ENCODE measurements around the gene LARP4B. TPM values are rescaled to one million over a fixed set of nuclear protein-coding genes. Genes with fewer than 3 reads are reported as not detected.

Gene LARP4B
- polyA plus RNA-seq, 1 donor (not counting 4 experiments of a cell fraction or from before 2014, with no cell fraction given): 39.4 TPM

- DNase-seq (ENCODE audit: low read depth, low spot score) (no peak), FAIRE-seq (no peak)
- dilution Hi-C loops (cut with MboI; ENCODE audit: extremely low pct_ligation_motif_present, low sequenced_read_pairs): no loop called here
- no peaks in the 10 kb centered on the region for H3K27me3 ChIP-seq (ENCODE audit: control insufficient read depth, extremely low read depth, insufficient read depth, low read length)
- H3K4me1 ChIP-seq (ENCODE audit: control insufficient read depth, extremely low read depth, insufficient read depth, low read length): no peaks in the 10 kb centered on the region
- no peaks in the 10 kb centered on the region for H3K9me1 ChIP-seq (ENCODE audit: control insufficient read depth, extremely low read depth, insufficient read depth, low read length)
- no peak overlapping the region for H3K27ac ChIP-seq (ENCODE audit: control insufficient read depth, insufficient read depth, low read length)
- H3K4me3 ChIP-seq (ENCODE audit: control insufficient read depth in 2 of 3, extremely low read depth in 1 of 3, insufficient read depth in 2 of 3, low read depth in 1 of 3, low read length in 3 of 3): no peak overlapping the region
- H3K79me2 ChIP-seq (ENCODE audit: control insufficient read depth, insufficient read depth, low read length): peaks cover 66% of the 10 kb centered on the region
- H3K9ac ChIP-seq (ENCODE audit: control insufficient read depth, extremely low read depth, insufficient read depth, low read length): no peak overlapping the region
- H3K36me3 ChIP-seq (ENCODE audit: control insufficient read depth in 2 of 2, extremely low read depth in 1 of 2, insufficient read depth in 2 of 2, low read length in 2 of 2): peaks cover 12 to 13% of the 10 kb centered on the region in 2 experiments
- TF ChIP-seq EZH2 (IDR thresholded peaks at IDR 0.05; ENCODE audit: low read length) (no peak), CTCF (optimal IDR thresholded peaks at IDR 0.05 in 1 of 3, IDR thresholded peaks at IDR 0.05 in 1 of 3, conservative IDR thresholded peaks at IDR 0.05 in 1 of 3; ENCODE audit: extremely low read depth in 1 of 3, insufficient read depth in 2 of 3, low read length in 3 of 3) (no peak)
- H2AFZ ChIP-seq (ENCODE audit: control insufficient read depth, low read length): no peak overlapping the region
- H3K4me2 ChIP-seq (ENCODE audit: control insufficient read depth, extremely low read depth, insufficient read depth, low read depth, low read length): no peak overlapping the region
- no peaks in the 10 kb centered on the region for H3K9me3 ChIP-seq (ENCODE audit: control insufficient read depth, low read depth, low read length)
- H4K20me1 ChIP-seq (ENCODE audit: control insufficient read depth, extremely low read depth, insufficient read depth, low read length): peaks cover 9% of the 10 kb centered on the region
These were observed 74.9 kb downstream of the LARP4B start for GRCh38 chr10:856416-857157.

GRCh38 chr10:855671-856070, 75.8 kb downstream of the LARP4B start:
- Histone ChIP-seq H3K27me3 (ENCODE audit: control insufficient read depth, extremely low read depth, insufficient read depth, low read length) (no peaks in the 10 kb centered on the region), H3K36me3 (ENCODE audit: control insufficient read depth in 2 of 2, extremely low read depth in 1 of 2, insufficient read depth in 2 of 2, low read length in 2 of 2) (peaks cover 10 to 13% of the 10 kb centered on the region in 2 experiments), H3K9ac (ENCODE audit: control insufficient read depth, extremely low read depth, insufficient read depth, low read length) (no peak overlapping the region), H2AFZ (ENCODE audit: control insufficient read depth, low read length) (no peak overlapping the region), H3K9me3 (ENCODE audit: control insufficient read depth, low read depth, low read length) (no peaks in the 10 kb centered on the region), H4K20me1 (ENCODE audit: control insufficient read depth, extremely low read depth, insufficient read depth, low read length) (peaks cover 9% of the 10 kb centered on the region), H3K27ac (ENCODE audit: control insufficient read depth, insufficient read depth, low read length) (no peak overlapping the region), H3K4me3 (ENCODE audit: control insufficient read depth in 2 of 3, extremely low read depth in 1 of 3, insufficient read depth in 2 of 3, low read depth in 1 of 3, low read length in 3 of 3) (no peak overlapping the region), H3K79me2 (ENCODE audit: control insufficient read depth, insufficient read depth, low read length) (peaks cover 73% of the 10 kb centered on the region), H3K9me1 (ENCODE audit: control insufficient read depth, extremely low read depth, insufficient read depth, low read length) (no peaks in the 10 kb centered on the region), H3K4me2 (ENCODE audit: control insufficient read depth, extremely low read depth, insufficient read depth, low read depth, low read length) (no peak overlapping the region), H3K4me1 (ENCODE audit: control insufficient read depth, extremely low read depth, insufficient read depth, low read length) (no peaks in the 10 kb centered on the region)
- FAIRE-seq (no peak), DNase-seq (ENCODE audit: low read depth, low spot score) (no peak)
- dilution Hi-C loops (cut with MboI; ENCODE audit: extremely low pct_ligation_motif_present, low sequenced_read_pairs): no loop called here
- no peak for TF ChIP-seq EZH2 (IDR thresholded peaks at IDR 0.05; ENCODE audit: low read length)
- no peak for TF ChIP-seq CTCF (optimal IDR thresholded peaks at IDR 0.05 in 1 of 3, IDR thresholded peaks at IDR 0.05 in 1 of 3, conservative IDR thresholded peaks at IDR 0.05 in 1 of 3; ENCODE audit: extremely low read depth in 1 of 3, insufficient read depth in 2 of 3, low read length in 3 of 3)
